Urothelium cell line (cell line): ENCODE data around the gene JMJD6.
"Not testable (repeated sequence)": the region's sequence is repeated elsewhere in the genome, so short reads cannot be mapped to it uniquely, and the experiment has no call there.

Experiments used
- DNase-seq: peaks from one replicate; pipeline ENCODE4 v3.0.0; 2011; ENCODE audit warnings: low spot score, mixed read lengths
- FAIRE-seq: peaks from 2 replicates; lab custom pipeline; 2011; peaks lifted over from hg19 to GRCh38; lab: Jason Lieb, UNC

Gene JMJD6

DNA sequence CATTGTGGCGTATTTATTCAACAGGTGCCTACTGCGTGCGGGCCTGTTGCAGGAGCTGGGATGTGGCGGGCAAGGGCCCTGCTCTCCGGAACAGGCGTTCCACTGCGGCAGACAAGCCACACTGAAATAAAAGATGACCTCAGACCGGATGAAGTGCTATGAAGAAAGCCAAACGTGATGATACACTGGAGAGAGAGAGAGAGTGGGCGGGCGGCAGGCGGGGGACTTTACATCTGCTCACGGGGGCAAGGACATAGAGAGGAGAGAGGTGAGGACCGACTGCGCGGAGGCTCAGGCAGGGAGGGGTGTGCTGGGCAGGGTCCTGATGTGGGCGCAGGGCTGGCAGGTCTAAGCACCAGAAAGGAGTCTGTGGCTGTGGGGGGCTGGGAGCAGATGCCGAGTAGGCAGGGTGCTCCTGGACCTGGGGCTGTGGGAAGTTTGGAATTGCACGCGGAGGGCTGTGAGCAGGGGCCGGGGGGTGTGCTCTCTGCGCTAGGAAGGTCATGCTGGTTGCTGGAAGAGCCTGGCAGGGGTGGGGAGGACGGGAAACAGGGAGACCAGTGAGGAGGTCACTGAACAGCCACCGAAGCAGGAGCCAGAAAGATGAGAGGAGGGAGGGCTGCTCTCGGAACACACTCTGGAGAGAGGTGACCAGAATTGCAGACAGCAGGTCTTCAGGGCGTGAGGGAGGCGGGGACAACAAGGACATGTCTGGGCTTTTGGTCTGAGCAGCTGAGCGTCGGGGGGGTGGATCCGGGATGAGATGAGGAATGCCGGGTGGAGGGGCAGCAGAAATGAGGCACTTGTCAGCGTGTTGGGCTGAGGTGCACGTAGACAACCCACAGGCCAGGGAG, 25.6 kb downstream of the JMJD6 start:
- peak; percentile 88 for DNase-seq

DNA sequence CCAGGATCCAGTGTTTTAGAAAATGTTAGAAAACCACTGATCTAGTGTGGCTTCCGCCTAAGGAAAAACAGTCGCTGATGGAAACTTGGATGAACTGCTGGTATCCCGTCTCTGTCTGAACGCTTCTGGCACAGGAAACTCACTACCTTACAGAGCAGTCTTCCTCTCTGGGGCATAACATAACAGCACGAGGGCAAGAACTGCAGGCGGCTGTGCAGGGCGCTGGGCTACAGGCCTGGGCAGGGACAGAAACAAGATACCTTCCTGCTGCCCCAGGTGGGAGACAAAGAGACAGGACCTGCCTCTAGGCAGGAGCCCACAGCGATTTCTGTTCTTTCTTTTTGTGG, 26.2 kb downstream of the JMJD6 start:
- DNase-seq (no peak), FAIRE-seq (no peak)

More for the DNA sequence above, 25.6 kb downstream of the JMJD6 start:
- peak; percentile 96 for FAIRE-seq

DNA sequence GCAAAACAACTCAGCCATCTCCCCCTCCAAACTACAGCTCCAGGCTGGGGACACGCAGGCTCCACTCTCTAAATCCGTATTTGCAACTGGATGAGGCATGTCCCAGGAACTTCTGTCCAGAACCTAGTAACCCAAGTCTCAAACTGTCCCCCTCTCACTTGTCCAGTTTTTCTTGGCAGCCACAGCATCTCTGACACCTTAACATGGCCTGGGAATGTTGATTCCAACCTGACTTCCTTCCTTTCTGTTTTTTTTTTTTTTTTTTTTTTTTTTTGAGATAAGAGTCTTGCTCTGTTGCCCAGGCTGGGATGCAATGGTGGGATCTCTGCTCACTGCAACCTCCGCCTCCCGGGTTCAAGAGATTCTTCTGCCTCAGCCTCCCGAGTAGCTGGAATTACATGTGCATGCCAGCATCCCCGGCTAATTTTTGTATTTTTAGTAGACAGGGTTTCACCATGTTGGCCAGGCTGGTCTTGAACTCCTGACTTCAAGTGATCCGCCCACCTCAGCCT, 27.9 kb downstream of the JMJD6 start:
- not testable (repeated sequence) for DNase-seq, FAIRE-seq

DNA sequence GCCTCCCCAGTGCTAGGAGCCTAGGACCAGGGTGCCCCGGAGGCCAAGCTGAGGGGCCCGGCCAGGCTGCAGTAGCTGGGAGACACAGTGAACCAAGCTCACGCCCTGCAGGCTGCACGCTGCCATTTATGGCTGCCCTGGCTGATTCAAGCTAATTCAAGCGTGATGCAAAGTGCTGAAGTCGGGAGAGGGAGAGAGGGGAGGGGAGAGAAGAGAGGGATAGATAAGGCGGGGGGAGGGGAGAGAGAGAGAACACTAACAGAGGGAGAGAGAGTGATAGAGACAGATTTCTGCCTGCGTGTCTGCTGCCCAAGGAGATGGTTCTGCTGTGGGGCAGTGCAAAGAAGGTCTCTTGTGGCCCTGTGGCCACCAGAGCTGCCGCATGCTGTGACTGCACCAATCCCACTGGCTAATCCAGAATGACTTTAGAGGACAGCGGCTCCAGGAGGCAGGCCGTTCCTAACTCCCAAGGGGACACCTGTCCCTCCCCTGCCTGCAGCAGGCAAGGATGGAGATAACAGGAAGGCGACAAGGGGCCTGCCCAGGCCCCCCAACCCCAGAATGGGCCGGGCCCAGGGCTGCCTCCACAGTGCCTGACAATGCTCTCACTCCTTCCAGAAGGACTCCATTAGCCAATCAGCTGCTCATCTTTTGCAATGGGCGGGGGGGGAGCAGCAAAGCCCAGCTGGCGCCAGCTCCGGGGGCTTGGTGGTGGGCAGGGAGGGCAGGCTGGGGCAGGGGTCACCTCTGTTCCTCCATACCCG, 28.5 kb downstream of the JMJD6 start:
- DNase-seq (no peak), FAIRE-seq (peak; percentile 42)

DNA sequence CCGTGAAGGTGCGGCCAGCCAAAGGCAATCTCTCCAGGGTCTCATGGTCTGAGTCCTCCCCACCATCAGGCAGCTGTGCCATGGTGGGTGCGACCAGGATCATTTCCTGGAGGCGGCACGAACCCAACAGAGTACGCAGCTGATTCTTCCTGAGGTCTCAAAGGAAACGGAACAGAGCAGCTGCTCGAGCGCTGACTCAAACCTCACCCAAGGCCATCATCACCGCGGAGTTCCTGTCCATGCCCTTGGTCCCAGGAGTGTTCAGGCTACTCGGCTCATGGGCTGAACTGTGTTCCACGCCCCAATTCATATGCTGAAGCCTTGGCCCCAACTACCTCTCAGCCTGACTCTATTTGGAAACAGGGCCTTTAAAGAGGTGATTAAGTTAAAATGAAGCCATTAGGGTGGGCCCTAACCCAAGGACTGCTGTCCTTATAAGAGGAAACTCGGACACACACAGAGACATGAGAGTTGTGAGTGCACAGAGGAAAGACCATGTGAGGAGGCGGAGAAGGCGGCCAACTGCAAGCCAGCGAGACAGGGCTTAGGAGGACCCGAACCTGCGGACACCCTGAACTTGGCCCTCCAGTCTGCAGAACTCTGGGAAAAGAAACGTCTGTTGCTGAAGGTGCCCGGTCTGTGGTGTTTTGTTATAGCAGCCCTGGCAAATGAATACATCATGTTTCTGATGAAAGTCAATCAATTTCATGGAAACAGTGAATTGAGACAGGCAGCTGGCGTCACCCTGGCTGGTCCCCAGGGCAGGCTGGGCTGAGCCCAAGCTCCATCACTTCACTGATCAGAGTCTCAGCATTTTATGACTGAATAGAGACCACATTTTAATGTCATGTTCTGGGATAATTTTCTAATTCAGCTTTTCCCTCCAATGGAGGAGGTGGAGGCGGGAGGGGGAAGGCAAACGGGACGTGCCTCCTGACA, 29.4 kb downstream of the JMJD6 start:
- FAIRE-seq (no peak), DNase-seq (no peak)

DNA sequence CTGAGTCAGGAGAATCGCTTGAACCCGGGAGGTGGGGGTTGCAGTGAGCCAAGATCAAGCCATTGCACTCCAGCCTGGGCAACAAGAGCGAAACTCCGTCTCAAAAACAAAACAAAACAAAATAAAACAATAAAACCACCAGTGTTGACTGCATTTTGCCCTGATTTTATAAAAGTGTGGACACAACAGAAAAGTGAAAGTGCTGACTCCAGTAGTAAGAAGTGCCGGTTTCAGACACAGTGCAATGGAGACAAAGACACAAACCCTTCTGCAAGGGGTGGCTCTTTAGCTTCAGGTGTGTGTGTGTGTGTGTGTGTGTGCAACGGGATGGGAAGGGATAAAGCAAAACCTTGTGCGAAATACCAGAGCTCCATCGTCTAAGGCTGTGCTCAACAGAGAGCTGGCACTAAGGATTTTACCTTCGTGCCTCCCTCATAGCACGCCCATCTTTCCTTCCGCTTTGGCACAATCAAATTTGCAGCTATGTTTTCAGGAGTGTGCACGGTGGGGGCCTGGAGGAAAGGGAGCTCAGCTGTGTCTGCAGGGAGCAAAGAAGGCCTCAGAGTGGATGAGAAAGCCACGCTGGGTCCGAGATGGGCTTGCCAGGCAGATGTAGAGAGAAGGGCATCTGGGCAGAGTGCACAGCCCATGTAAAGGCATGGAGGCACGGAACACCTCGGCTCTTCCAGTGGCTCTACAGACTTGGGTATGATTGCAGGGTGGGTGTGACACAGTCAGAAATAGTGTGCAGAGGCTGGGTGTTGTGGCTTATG, 31.2 kb downstream of the JMJD6 start:
- no peak for FAIRE-seq
- no peak for DNase-seq

DNA sequence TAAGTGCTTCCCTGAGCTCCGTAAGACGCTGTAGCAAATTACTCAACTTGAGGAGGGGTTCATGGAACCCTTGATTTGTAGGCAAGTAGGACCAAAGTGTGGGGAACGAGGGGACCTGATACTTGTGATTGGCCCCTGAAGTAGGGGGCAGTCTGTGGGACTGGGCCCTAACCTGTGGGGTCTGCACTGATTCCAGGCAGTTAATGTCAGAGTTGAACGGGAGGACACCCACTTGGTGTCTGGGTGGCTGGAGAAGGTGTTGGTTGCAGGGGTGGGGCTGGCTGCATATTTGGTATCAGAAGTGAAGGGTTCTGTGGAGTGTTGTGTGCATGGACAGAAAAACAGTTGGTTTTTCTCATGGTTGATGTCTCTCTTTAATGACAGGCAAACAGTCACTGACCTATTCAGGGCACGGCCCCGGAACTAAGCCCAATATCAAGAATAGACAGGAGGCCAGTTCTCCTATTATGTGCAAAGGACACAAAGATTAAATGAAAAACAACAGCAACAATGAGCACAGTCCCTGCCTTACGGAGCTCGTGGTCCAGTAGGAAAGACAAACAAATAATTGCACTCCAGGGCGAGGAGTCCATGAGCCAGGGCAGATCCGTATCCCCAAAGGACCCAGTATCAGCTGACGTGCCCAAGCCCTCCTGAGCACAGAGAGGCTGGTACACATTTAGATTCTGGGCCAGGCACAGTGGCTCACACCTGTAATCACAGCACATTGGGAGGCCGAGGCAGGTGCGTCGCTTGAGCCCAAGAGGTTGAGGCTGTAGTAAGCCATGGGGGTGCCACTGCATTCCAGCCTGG, 34.8 kb downstream of the JMJD6 start:
- DNase-seq (no peak), FAIRE-seq (no peak)

DNA sequence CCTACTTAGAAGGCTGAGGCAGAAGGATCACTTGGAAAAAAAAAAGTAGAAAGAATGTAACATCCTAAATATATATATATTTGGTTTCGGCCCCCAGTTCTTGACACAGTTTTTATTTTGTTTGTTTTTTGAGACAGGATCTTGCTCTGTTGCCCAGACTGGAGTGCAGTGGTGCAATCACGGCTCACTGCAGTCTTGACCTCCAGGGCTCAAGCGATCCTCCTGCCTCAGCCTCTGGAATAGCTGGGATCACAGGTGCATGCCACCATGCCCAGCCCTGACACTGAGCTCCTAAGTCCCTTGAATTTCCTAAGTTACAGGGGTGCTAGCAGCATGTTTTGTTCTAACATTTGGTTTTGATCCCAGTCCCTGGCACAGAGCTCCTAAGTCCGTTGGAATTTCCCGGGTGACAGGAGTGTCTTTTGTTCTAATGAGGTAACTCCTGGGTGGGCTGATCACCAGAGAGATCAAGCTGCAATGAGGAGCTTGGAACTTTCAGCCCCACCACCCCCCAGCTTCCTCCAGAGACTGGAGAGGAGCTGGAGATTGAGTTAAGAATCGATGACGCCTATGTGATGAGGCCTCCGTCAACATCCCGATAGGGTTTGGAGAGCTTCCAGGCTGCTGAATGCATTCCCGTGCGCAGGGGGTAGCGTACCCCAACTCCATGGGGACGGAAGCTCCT, 35.7 kb downstream of the JMJD6 start:
- DNase-seq (no peak), FAIRE-seq (no peak)

DNA sequence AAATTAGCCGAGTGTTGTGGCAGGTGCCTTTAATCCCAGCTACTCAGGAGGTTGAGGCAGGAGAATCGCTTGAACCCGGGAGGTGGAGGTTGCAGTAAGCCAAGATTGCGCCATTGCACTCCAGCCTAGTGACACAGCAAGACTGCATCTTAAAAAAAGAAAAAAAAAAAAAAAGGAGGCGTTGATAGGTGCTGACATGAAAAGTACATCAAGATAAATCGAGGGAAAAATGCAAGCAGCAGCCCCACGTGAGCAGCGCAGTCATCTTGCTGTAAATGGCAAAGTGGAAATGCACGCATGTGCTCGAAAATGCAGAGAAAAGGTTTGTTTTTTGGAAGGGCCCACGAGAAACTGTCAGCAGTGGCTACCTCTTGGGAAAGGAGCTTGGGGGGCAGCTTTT, 36.5 kb downstream of the JMJD6 start:
- DNase-seq (no peak), FAIRE-seq (no peak)

DNA sequence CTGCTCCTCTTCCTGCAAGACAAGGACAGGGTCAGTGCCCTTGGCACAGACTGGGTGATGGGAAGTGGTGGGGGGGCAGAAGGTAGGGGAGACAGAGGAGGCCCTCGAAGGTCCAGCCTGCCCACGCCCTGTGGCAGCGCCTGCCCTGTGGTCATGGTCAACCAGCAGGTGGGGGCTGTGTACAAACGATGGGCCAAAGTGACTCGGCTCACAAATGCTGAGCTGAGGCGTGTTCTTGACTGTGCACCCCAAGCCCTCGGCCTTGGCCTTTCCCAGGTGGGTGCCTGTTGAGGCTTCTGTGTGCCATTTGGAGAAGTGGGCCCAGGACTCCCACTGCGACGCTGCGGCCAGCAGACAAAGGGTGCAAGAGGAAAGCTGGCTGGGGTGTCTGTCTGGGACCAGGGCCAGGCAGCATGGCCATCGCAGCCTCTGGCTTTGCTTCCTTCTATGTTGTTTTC, 38.2 kb downstream of the JMJD6 start:
- DNase-seq: no peak

DNA sequence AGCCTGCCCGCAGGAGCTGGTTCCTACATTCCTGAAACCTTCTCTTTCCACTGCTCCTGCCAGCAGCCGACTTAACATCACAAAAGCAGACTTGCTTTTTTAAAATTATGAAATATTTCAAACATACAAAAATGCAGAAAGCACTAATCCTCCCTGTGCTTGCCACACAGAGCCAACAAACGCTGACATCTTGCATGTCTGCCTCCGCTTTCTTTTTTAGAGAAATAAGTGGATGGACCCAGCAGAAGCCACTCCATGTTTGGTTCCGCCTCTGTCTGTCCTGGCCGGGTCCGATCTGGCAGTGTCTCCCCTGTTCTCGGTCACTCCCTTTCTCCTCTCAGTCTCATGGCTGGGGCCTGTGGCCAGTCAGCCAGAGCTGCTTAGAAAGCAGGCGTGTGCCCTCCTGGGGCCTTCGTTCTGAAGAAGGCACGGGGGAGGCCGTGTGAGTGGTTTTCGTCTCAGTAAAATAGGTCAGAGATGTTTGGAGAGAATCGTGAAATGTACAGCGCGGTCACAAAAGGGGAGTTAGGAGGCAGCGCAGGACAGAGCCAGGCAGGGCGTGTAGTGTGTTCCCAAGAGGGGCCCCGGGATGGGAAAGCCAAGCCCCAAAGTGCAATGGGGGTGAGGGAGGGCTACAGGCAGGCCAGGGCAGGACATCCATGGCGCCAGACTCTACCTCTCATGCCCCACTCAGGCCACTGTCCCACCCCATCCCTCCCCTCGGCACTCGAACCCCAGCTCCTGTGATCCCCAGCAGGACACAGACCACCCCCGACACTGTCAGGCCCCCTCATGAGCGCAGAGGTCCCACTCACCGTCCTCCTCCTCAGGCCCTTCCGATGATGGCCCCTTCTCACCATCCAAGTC, 38.9 kb downstream of the JMJD6 start:
- no peak for FAIRE-seq
- DNase-seq: no peak

More for the DNA sequence above, 38.2 kb downstream of the JMJD6 start:
- FAIRE-seq: no peak

DNA sequence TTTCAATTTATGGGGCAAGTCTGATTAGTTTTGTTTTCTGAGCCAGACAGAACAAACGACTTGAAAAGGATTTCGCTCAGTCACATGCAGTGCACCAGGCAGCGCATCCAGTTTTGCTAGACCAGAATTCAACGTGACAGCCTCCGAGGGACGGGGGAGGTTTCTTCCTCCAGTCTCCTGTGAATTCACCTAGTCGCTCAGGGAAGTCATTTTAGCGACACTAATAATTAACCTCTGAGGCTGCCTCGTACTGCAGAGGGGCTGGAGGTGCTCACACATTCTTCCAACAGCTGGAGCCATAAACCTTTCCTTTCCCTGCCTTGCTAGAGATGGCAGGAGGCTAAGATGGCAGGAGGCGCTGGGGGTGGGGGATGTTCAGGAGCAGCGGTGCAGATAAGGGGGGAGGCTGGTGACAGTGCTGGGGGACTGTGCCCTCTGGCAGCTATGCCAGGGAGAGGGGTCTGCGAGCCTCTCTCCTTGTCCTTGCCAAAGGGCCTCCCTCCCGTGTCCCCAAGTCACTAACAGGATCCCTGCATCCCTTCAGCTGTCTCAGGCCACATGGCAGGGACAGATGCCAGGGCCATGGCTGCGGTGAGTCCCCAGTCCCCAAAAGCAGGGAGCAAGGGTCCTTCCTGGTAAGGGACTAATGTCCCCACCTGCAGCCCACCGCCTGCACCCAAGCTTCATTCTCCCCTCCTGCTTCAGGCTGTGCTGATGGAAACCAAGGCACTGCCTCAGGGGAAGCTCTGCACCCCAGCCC, 39.7 kb downstream of the JMJD6 start:
- no peak for FAIRE-seq
- no peak for DNase-seq

DNA sequence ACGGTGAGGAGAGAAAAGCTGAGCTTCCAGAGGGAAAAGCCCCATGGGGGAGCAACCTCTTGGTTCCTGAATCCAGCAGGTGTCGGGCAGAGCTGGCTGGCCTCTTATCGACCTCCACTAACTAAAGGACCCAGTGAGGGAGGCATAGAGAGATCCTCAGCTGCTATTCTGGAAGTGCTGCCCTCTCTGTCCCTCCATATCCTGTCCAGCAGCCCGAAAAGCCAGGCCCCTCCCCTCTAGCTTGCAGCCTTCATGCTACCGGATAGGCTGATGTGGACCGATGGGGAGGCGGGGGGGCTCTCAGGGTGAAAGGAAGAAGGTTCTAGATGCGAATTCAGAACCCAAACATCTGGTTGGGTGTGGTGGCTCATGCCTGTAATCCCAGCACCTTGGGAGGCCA, 40.6 kb downstream of the JMJD6 start:
- FAIRE-seq (no peak), DNase-seq (no peak)

DNA sequence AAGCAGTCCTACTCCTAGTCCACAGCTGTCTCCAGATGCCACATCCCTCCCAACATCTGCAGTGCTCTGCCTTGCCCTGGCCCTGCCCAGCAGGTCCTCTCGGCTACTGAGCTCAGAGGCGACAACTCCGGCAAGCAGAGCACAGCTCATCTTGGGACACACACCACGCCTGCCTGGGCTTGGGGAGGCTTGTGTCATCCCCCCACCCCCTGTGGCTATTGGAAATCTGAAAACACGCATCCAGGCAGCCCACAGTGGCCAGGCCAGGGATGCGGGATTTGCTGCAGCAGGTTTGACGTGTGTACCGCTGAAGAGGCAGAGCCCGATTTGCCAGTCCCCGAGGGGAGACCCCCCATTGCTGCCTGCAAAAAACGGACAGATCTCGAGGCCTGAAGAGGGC, 41.0 kb downstream of the JMJD6 start:
- DNase-seq (no peak), FAIRE-seq (peak; percentile 80)

DNA sequence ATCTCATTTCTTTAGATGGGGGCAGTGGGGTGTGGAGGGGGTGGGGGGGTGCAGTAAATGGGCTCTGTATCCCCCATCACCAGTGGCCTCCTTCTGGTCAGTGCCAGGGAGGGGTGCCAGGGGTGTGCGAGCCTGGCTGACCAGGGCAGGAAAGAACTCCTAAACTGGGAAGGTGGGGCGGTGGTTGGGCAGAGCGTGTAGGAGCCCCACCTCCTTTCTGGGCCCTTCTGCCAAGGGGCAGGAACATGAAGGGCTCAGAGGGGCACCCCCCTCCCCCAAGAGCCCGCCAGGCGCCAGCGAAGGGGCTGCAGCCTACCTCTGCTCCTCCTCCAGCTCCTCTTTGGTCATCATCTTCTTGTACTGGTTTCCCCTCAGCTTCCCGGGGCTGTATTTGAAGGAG, 41.6 kb downstream of the JMJD6 start:
- DNase-seq (no peak), FAIRE-seq (no peak)

DNA sequence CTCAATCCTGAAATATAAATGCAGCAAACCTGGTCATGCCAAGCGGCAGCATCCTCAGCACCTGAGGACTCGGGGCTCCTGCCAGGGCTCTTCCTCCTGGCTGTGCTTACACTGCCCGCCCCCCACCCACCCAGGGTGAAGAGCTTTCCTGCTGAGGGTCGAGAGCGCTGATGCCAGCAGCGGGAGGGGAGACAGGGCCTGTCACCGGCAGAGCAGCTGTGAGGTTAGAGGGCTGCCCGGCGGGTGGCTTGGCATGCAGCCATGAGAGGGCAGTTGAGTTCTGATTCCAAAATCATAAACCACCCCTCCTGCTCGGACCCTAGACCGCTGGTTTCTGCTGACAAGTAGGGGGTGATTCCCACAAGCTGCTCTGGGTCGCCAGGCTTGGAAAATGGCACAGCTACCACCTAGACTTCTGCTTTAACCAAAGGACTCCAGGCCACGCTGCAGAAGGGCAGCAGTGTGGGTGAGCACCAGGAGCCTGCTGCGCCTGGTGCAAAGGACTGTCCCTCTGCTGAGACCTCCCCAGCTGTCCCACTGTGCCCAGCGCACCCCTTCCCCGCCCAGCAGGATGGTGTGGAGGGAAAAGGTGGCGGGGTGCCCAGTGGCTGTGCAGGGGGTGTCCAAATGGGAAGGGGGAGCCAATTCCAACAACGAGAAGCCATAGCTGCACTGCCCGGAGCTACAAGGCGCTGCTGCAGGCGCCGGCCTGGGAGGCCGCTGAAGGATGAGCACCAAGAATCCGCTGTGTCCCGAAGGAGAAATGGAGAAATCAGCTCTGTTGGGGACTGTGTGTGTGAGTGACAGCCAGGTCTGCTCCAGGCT, 42.3 kb downstream of the JMJD6 start:
- DNase-seq (no peak), FAIRE-seq (no peak)
